Stimulated activated CD8-positive, alpha-beta memory T cell treated with anti-CD3 and anti-CD28 coated beads, Interleukin-12 subunit alpha, Interleukin-12 subunit beta, amount 100 ng/mL, for 24 hours (primary cell): ENCODE results near the gene SOX13.

Experiments
- DNase-seq: peaks from one replicate; pipeline ENCODE4 v3.0.0-alpha.2; 2020; ENCODE audit errors: extremely low read depth

Gene SOX13

GRCh38 chr1:204131978-204132377 lies 59.1 kb downstream of the SOX13 start:
- DNase-seq: no peak

DNA sequence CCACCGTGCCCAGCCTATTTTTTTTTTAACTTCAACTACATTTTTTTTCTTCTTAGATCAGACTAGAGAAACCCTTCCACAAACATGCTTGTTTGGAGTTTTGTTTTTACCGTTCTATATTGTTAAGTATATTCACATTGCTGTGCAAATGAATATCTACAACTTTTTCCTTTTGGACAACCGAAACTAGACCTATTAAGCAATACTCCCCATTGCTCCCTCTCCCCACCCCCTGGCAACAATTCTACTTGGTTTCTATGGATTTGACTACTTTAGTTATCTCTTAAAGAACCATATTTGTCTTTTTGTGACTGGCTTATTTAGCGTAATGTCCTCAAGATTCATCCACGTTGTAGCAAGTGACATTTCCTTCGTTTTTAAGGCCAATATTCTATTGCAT lies 59.8 kb downstream of the SOX13 start:
- no peak for DNase-seq

DNA sequence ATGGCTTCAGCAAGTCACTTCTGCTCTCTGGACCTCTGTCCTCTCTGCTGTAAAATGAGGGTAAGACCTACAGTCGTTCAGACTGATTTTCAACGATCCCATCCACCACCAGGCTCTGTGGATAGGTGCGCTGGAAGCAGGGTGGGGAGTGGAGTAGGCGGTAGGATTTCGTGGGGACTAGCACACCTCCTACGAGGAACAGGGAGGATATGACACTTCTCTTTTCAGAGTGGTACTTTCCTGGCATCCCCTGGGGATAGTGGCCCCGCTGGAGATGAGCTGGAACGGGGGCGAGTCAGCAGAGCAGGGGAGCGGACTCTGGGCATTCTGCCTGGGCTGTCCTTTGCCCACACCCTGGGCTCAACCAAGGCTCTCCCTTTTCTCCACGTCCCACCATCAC lies 61.2 kb downstream of the SOX13 start:
- no peak for DNase-seq

DNA sequence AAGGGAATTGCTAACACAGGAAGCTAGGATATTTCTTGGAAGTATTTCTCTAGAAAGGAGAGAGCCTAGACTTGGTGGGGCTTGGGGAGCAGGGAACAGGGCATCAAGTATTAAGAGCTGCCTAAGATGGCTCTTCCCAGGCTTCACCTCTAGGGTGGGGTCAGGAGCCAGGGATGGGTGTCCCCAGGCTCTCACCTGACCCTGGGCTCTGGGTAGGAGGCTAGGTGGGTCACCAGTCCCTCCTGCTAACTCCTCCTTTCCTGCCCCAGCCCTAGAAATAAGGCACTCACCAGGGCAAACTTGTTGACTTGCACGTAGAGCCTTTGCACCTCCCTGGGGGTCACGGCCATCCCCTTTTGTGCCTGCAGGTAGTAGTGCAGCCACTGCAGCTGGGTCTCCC lies 63.9 kb downstream of the SOX13 start:
- DNase-seq: no peak

DNA sequence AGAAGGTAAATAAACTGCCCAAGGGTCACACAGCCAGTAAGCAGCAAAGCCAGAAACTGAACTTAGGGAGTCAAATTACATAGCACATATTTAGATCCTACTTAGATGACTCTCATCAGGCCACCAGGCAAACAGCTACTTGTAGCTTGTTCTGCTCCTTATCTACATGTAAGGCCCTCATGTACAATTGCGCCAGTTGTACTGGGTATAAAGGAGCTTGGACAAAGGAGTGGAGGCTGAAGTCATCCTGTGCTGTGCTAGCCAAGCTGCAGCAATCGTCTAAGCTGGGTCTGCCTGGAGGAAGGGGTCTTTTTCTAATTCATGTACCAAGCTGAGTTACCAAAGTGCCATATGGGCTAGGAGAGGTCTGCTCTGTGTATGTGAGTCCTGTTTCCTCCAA lies 66.2 kb downstream of the SOX13 start:
- DNase-seq: no peak

- no peak for DNase-seq
These were observed 67.0 kb downstream of the SOX13 start for GRCh38 chr1:204139952-204140351.

DNA sequence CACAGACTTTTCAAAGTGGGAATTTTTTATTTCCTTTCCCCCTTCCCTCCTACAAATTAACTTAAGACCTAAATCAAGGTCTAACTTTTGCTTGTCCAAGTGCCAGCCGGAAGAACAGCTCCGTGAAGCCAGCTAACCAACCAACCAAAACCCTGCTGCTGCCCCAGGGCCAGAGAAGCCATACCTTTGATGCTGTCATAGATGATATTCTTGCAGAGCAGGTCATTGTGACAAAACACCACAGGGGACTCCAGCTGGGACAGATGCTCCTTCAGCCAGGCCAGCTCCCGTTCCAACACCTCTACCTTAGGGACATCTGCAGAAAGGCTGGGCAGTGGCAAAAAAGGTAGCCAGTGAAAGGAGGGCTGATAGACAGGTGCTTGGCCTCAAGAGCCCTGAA lies 68.2 kb downstream of the SOX13 start:
- no peak for DNase-seq

- DNase-seq: no peak
These were observed 69.4 kb downstream of the SOX13 start for GRCh38 chr1:204142032-204142974.

GRCh38 chr1:204143276-204144041 lies 70.5 kb downstream of the SOX13 start:
- DNase-seq: no peak

DNA sequence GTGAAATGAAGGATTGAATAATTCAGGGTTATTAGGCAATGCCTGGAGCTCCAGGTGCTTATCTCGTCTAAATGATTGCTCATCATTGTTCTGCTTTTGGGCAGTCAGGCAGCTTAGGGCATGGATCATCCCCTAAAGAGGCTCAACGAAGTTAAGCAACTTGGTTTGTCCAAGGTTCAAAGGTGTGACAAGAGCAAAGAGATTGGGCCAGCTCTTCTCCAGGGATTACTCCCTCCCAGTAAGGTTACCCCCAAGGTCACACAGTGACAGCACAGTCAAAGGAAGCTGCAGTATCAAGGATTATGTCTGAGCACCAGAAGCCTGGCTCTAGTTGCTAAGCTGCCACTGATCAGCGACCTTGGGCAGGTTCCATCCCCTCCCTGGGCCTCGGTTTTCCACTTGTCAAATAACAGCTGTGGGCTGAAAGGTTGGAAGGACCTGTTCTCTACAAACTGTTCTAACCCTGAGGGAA lies 72.2 kb downstream of the SOX13 start:
- no peak for DNase-seq

GRCh38 chr1:204146309-204146708 lies 73.4 kb downstream of the SOX13 start:
- DNase-seq: no peak

DNA sequence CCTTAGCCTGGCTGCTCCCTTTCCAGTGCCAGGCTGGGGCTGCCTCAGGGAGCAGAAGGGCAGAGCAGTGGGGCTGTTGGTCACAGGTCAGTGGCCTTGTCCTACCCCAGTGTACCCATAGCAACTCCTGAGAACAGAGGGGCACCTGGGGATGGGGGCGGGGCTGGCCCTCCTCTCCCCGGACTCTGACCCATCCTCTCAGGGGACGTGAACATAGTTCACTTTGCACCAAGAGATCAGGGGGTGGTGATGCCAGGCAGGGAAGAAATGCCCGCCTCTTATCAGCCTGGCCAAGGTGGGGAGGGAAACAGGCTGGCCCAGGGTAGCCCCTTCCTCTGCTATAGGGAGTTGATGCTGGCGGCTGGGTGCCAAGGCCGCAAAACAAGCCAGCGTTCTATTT lies 74.0 kb downstream of the SOX13 start:
- DNase-seq: no peak

DNA sequence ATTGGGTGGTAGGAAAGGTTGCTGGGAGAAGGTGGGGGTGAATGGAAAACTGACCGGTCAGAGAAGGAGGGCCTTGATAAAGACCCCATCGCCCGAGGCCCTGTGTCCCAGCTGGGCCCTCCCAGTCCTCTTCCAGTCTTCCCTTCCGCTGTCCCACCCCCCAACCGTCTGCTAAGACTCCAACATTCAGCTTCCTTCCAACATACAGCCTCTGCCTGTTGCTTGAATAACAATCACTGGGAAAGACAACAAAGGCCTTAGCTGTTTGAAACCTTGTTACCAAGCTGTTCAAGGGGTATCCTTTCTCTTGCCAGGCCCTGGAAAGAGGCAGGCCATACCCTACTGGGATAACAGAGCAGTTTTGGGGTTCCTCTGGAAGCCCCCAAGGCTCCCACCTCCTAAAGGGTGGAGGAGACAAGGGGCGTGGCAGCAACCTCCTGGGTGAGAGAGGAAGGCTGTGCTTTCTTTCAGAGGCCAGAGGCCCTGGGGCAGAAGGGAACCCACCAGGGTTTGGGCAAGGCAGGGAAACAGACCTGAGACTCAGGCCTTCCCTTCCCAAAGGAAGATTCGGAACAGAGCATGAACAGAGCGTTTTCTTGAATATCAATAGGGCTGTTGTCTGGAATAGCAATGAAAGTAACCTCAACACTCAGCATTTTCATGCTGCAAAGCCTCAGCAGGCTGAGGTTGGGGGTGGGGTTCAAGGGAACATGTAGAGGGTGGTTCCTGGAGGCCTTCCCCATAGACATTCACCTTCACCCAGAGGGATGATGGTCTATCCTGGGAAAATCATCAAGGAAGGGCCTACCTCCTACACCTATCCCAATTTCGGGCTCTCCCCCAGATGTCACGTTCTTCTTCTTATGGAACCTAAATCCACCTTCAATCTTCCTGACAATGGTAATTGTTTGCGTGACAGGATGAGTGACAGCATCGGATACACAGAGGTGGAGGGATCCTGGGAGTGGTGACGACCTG lies 74.8 kb downstream of the SOX13 start:
- DNase-seq: no peak

- no peak for DNase-seq
These were observed 76.2 kb downstream of the SOX13 start for GRCh38 chr1:204149107-204149506.

GRCh38 chr1:204149635-204150565 lies 77.0 kb downstream of the SOX13 start:
- DNase-seq: no peak

GRCh38 chr1:204150702-204151551 lies 78.0 kb downstream of the SOX13 start:
- DNase-seq: no peak

DNA sequence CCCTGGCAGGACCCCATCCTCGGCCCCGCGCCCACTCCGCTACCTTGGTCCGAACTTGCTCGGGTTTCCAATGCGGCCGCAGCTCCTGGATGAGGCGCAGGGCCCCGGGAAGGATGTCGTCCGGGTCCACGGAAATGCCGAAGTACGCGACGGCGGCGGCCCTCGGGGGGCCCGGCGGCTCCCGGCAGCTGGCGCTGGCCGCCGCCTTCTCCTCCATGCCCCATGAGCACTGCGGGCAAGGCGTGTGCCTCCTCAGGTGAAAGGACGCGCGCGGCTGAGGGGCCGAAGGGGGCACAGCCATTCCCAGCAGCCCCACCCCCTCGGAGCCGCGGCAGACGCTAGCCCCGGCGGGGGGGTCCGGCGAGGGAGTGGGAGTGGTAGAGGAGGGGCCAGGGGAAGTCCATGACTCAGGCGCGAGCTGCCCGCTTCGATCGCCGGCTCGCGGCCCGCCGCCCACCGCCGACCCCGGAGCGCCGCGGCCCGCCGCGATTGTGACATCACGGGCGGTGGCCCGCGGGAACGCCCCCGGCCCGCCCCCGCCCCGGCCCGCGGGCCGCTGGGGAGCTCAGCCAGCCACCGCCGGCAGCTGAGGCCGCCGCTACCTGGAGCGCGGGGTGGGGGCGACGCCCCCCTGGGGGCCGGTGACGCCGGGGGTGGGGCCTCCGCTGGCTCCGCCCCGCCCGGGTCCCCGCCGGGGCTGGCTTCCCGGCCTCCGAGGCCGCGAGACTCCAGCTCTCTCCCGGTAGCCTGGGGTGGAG lies 78.8 kb downstream of the SOX13 start, which contains the start of gene ETNK2:
ETNK2 (minus strand) TSS at position 493 of the 758 bp plus-strand sequence; CDS start at position 301, 192 bp downstream.
- no peak for DNase-seq

GRCh38 chr1:204152310-204153044 lies 79.6 kb downstream of the SOX13 start:
- no peak for DNase-seq
